Endodermal cell (in vitro differentiated cells): ENCODE data around the gene RPA3. TPM values are rescaled to one million over a fixed set of nuclear protein-coding genes. Genes with fewer than 3 reads are reported as not detected.

ENCODE experiments used
- DNase-seq: peaks from one replicate; pipeline ENCODE4 v3.0.0-alpha.2; 2017
- H3K27ac ChIP-seq: 2 replicates; pipeline ENCODE4 v1.5.1; 2013; ENCODE audit warnings: mild to moderate bottlenecking, low read depth, low read length, moderate library complexity
- H3K27me3 ChIP-seq: 2 replicates; pipeline ENCODE4 v1.6.1; 2013; ENCODE audit warnings: mild to moderate bottlenecking, low read length, moderate library complexity; ENCODE audit not compliant: insufficient read depth, control insufficient read depth, poor library complexity, severe bottlenecking
- H3K36me3 ChIP-seq: 2 replicates; pipeline ENCODE4 v1.7.0; 2013; ENCODE audit warnings: mild to moderate bottlenecking, low read length, moderate library complexity; ENCODE audit not compliant: control insufficient read depth, insufficient read depth
- H3K4me1 ChIP-seq: one replicate; pipeline ENCODE4 v1.7.0; 2013; ENCODE audit warnings: low read length; ENCODE audit not compliant: control insufficient read depth, insufficient read depth
- H3K4me3 ChIP-seq: 2 replicates; pipeline ENCODE4 v1.5.1; 2013; ENCODE audit warnings: mild to moderate bottlenecking, low read length, moderate library complexity
- H3K9ac ChIP-seq: 2 replicates; pipeline ENCODE4 v1.6.1; 2013; ENCODE audit warnings: mild to moderate bottlenecking, low read length, moderate library complexity; ENCODE audit not compliant: poor library complexity, severe bottlenecking; ENCODE audit errors: extremely low read depth
- H3K9me3 ChIP-seq: 2 replicates; pipeline ENCODE4 v1.6.1; 2013; ENCODE audit warnings: mild to moderate bottlenecking, low read length, moderate library complexity; ENCODE audit not compliant: control insufficient read depth
- H3K27ac Mint-ChIP-seq: 2 replicates; pipeline ENCODE4 v1.8.0; 2020; ENCODE audit warnings: mixed read lengths
- H3K27me3 Mint-ChIP-seq: 2 replicates; pipeline ENCODE4 v1.8.0; 2021; ENCODE audit warnings: mild to moderate bottlenecking, mixed read lengths; ENCODE audit not compliant: insufficient read depth
- H3K36me3 Mint-ChIP-seq: 2 replicates; pipeline ENCODE4 v1.8.0; 2020; ENCODE audit warnings: low read depth, mixed read lengths
- H3K4me1 Mint-ChIP-seq: 2 replicates; pipeline ENCODE4 v1.8.0; 2020; ENCODE audit warnings: mixed read lengths
- H3K4me3 Mint-ChIP-seq: 2 replicates; pipeline ENCODE4 v1.8.0; 2020; ENCODE audit warnings: mild to moderate bottlenecking, moderate library complexity, mixed read lengths
- H3K9me3 Mint-ChIP-seq: 2 replicates; pipeline ENCODE4 v1.8.0; 2020; ENCODE audit warnings: mild to moderate bottlenecking, mixed read lengths
- WGBS, 2 experiments: methylation state at CpG; one replicate each; pipeline versions ENCODE4 v1.1.5 to v1.1.7; 2013; ENCODE audit warnings: missing lambda C conversion rate in 2 of 2, mixed read lengths in 1 of 2; ENCODE audit not compliant: insufficient coverage in 1 of 2, insufficient read length in 1 of 2; 5-methylcytosine and 5-hydroxymethylcytosine counted together
- total RNA-seq, 2 donors: library from RNA; stranded (reverse); fragmentation: NEBNext Ultra II Directional in 1 of 2; extraction: Animal tissue kit (Norgen Biotek cat#: 25700) in 1 of 2; gene quantifications; 2 replicates in 1 of 2; 3 replicates in 1 of 2; pipeline ENCODE4 v1.2.1, GENCODE V29; 2021
- TF ChIP-seq, protein P1 (sequence below): fragments of 200-600 bp; sonication (generic); conservative IDR thresholded peaks from 2 replicates; pipeline ENCODE4 v1.5.0; 2021; ENCODE audit warnings: antibody characterized with exemption, mild to moderate bottlenecking

Gene RPA3
- total RNA-seq, 2 donors from 2014 or later, result 65.5 to 97.8 TPM

DNA sequence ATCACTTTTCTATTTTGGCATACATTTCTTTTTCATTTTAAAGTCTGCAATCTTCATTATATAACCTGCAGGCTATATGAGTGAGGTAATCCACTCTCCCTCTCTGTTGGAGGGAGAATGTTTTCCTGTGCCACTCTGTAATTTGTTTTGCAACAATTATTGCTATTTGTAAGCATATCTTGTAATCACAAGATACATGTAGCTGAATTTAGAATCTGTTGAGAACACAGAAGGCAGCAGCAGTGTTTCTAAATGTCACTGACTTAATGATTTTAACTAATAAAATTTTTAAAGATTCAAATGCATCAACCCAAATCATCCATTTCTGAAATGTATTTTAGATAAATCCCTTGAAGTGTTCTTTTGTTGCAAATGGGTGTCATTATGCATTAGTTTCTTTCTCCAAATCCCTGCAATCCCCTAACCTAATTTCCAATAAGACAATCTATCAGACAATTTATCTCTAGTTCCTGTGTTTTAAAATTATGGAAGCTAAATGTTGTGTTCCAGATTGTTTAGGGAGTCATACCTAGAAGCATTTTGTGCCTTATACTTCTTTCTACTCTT, 97.7 kb downstream of the RPA3 start:
- H3K9ac ChIP-seq, result no peak overlapping the region
- H3K36me3 Mint-ChIP-seq, result no peaks in the 10 kb centered on the region
- H3K27me3 ChIP-seq, result no peaks in the 10 kb centered on the region
- no peak overlapping the region for H3K4me3 Mint-ChIP-seq
- H3K27ac ChIP-seq, result no peak overlapping the region
- peaks cover 5% of the 10 kb centered on the region for H3K9me3 ChIP-seq
- no peaks in the 10 kb centered on the region for H3K4me1 ChIP-seq
- no peaks in the 10 kb centered on the region for H3K4me1 Mint-ChIP-seq
- TF ChIP-seq, protein P1, sequence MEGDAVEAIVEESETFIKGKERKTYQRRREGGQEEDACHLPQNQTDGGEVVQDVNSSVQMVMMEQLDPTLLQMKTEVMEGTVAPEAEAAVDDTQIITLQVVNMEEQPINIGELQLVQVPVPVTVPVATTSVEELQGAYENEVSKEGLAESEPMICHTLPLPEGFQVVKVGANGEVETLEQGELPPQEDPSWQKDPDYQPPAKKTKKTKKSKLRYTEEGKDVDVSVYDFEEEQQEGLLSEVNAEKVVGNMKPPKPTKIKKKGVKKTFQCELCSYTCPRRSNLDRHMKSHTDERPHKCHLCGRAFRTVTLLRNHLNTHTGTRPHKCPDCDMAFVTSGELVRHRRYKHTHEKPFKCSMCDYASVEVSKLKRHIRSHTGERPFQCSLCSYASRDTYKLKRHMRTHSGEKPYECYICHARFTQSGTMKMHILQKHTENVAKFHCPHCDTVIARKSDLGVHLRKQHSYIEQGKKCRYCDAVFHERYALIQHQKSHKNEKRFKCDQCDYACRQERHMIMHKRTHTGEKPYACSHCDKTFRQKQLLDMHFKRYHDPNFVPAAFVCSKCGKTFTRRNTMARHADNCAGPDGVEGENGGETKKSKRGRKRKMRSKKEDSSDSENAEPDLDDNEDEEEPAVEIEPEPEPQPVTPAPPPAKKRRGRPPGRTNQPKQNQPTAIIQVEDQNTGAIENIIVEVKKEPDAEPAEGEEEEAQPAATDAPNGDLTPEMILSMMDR, result no peak
- H3K36me3 ChIP-seq, result no peaks in the 10 kb centered on the region
- no peak overlapping the region for H3K27ac Mint-ChIP-seq
- DNase-seq, result no peak
- peaks cover 4% of the 10 kb centered on the region for H3K27me3 Mint-ChIP-seq
- H3K9me3 Mint-ChIP-seq, result peaks cover 5% of the 10 kb centered on the region
- no peak overlapping the region for H3K4me3 ChIP-seq

DNA sequence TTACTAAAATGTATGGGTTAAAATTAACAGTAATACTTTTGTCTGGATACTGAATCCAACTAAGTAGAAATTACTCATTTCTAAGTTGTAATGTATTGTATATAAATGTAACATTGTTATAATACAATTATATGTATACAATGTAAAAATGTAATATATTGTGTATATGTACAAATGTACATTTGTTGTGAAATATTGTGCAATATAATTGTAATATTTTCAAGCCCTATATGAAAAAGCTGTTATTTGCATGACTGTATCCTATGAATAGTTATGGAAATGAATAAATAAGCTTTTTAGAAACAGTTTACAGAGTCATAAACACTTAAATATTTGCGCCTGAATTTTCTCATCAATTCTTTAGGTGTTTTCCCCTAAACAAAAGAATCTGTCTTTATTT, 98.2 kb downstream of the RPA3 start:
- WGBS, 2 experiments, result 87 to 100% methylated on average over 1 of the region's 1 CpG
- H3K9me3 Mint-ChIP-seq, result no peaks in the 10 kb centered on the region
- H3K27ac ChIP-seq, result no peak overlapping the region
- H3K27ac Mint-ChIP-seq, result no peak overlapping the region
- H3K9me3 ChIP-seq, result no peaks in the 10 kb centered on the region
- no peak overlapping the region for H3K4me3 Mint-ChIP-seq
- H3K27me3 ChIP-seq, result no peaks in the 10 kb centered on the region
- no peak overlapping the region for H3K9ac ChIP-seq
- H3K4me3 ChIP-seq, result no peak overlapping the region
- no peak for DNase-seq
- H3K36me3 ChIP-seq, result no peaks in the 10 kb centered on the region
- H3K36me3 Mint-ChIP-seq, result no peaks in the 10 kb centered on the region
- H3K4me1 Mint-ChIP-seq, result no peaks in the 10 kb centered on the region
- no peaks in the 10 kb centered on the region for H3K4me1 ChIP-seq
- H3K27me3 Mint-ChIP-seq, result peaks cover 4% of the 10 kb centered on the region
- TF ChIP-seq, protein P1, result no peak

DNA sequence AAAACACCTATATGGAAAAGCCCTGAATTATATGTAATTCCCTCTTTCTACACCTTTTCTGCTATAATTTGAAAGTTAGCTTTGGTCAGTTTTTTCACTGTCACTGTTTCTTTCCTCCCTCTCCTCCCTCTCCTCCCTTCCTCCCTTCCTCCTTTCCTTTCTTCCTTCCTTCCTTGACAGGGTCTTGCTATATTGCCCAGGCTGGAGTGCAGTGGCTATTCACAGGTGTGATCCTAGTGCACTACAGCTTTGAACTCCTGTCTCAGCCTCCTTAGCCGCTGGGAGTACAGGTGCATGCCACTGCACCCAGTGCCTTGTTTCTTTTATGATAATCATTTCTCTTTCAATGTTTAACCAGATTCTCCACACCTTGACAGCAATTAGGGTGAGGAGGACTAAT, 100.0 kb downstream of the RPA3 start:
- 90 to 100% methylated on average over 1 of the region's 1 CpG for WGBS, 2 experiments

More for the DNA sequence above, 100.0 kb downstream of the RPA3 start:
- Histone ChIP-seq H3K27ac (no peak overlapping the region), H3K27me3 (no peaks in the 10 kb centered on the region), H3K36me3 (no peaks in the 10 kb centered on the region), H3K9me3 (no peaks in the 10 kb centered on the region), H3K9ac (no peak overlapping the region), H3K4me1 (no peaks in the 10 kb centered on the region), H3K4me3 (no peak overlapping the region)
- Mint-ChIP-seq H3K27me3 (peaks cover 4% of the 10 kb centered on the region), H3K4me3 (no peak overlapping the region), H3K9me3 (no peaks in the 10 kb centered on the region), H3K36me3 (no peaks in the 10 kb centered on the region), H3K4me1 (no peaks in the 10 kb centered on the region), H3K27ac (no peak overlapping the region)
- TF ChIP-seq, protein P1, result no peak
- DNase-seq, result no peak
